ENCODE data around the gene SMIM36.
"Not testable (repeated sequence)": the region's sequence is repeated elsewhere in the genome, so short reads cannot be mapped to it uniquely, and the experiment has no call there.

SMIM36 gene

GRCh38 chr17:55433629-55434422, 77.4 kb downstream of the SMIM36 start:
- no peak for DNase-seq (ENCODE audit: low spot score)

GRCh38 chr17:55433029-55433628, 78.1 kb downstream of the SMIM36 start:
- no peak for DNase-seq (ENCODE audit: low spot score)

DNA sequence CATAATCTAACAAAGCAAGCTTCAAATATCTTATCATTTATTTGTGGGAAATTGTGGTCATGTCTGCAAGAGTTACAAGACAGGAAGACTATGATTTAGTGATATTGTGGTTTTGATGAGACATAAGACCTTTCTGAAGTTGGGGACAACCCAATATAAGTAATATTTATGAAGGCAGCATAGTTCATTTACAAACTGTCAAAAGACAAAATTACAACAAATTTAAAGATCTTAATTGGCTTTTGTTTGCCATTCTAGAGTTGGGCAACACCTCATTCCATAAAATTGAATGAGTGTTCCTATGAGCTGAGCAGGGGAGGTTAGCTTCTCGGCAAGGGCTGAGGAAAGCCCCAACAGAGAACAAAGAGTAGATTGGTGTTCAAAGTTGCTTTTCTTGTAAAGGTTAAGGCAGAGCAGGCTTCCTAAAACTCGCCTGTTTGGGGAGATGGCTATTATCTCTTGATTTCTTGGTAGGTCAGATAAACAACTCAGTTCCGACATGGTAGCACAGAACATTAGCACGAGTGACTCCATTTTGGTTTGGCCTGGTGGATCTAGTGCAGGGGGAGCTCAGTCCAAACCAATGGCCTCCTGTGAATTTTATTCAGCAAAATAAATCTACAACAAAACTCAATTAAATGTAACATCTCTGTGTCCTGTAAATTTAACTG, 78.8 kb downstream of the SMIM36 start:
- DNase-seq (ENCODE audit: low spot score): no peak

DNA sequence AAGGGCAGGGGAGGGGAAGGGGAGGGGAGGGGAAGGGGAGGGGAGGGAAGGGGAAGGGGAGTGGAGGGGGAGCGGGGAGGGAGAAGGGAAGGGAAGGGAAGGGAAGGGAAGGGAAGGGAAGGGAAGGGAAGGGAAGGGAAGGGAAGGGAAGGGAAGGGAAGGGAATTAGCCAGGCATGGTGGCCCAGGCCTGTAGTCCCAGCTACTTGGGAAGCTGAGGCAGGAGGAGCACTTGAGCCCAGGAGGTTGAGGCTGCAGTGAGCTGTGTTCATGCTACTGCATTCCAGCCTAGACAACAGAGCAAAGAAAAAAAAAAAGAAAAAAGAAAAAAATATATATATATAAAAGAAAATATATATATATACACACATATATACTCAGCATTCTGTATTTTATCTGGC, 79.3 kb downstream of the SMIM36 start:
- DNase-seq (ENCODE audit: low spot score): not testable (repeated sequence)

DNA sequence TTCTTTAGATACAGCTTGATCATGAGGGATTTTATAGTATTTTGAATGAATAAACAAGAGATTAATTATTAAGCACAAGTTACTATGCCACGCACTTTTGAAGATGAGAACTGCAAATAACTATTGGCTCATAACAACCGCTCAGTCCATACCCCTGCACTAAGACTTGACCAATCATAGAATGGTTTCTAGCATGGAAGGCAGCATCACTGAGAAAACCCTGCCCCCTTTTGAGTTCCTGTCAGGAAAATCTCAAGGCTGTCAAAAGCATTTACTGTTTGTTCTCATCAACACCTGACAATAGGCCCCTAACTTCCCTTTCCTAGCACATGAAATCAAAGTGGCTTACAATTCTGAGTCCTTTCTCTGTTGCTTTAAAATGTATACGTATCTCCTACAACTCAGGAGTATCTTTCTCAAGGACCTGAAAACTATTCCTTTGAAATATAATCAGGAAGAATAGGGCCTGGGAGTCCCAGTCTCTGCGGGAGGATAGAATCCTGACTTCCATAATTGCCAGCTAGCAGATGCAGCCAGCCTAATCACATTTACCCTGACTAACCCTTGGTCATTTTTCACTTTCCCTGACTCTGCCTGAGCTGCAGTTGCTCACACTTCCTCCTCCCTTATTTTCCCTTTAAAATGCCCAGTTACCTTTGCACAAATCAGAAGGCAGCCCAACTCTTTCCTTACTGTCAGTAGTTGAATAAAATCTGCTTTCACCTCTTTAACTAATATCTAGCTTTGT, 80.5 kb downstream of the SMIM36 start:
- DNase-seq (ENCODE audit: low spot score): peak; percentile 20

- no peak for DNase-seq (ENCODE audit: low spot score)
Measured at GRCh38 chr17:55427587-55427882, 83.7 kb downstream of the SMIM36 start.

GRCh38 chr17:55426851-55427586, 84.2 kb downstream of the SMIM36 start:
- no peak for DNase-seq (ENCODE audit: low spot score)

- peak; percentile 73 for DNase-seq (ENCODE audit: low spot score)
Measured at GRCh38 chr17:55424893-55425540, 86.2 kb downstream of the SMIM36 start.

GRCh38 chr17:55423535-55423934, 87.7 kb downstream of the SMIM36 start:
- DNase-seq (ENCODE audit: low spot score): no peak

DNA sequence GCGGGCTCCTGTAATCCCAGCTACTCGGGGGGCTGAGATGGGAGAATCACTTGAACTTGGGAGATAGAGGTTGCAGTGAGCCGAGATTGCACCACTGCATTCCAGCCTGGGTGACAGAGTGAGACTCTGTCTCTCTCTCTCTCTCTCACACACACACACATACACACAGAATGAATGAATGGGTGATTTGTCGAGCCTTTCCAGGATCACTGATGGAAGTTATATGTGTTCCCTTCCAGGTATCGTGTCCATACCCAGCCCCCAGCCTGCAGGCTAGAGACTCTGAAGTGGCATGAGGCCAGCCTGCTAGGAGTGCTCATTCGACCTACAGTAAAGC, 88.5 kb downstream of the SMIM36 start:
- DNase-seq (ENCODE audit: low spot score): not testable (repeated sequence)

GRCh38 chr17:55421179-55421934, 89.9 kb downstream of the SMIM36 start, which contains the start of gene MMD:
Gene MMD (minus strand): TSS chr17:55421835. CDS start chr17:55421695, 140 bp downstream.
- DNase-seq (ENCODE audit: low spot score): no peak

- DNase-seq (ENCODE audit: low spot score): peak; percentile 61
Measured at GRCh38 chr17:55420776-55421178, 90.5 kb downstream of the SMIM36 start.

GRCh38 chr17:55420067-55420775, 91.0 kb downstream of the SMIM36 start:
- peak; percentile 87 for DNase-seq (ENCODE audit: low spot score)

GRCh38 chr17:55418369-55419268, 92.6 kb downstream of the SMIM36 start:
- no peak for DNase-seq (ENCODE audit: low spot score)

GRCh38 chr17:55417411-55418268, 93.6 kb downstream of the SMIM36 start:
- DNase-seq (ENCODE audit: low spot score): no peak

DNA sequence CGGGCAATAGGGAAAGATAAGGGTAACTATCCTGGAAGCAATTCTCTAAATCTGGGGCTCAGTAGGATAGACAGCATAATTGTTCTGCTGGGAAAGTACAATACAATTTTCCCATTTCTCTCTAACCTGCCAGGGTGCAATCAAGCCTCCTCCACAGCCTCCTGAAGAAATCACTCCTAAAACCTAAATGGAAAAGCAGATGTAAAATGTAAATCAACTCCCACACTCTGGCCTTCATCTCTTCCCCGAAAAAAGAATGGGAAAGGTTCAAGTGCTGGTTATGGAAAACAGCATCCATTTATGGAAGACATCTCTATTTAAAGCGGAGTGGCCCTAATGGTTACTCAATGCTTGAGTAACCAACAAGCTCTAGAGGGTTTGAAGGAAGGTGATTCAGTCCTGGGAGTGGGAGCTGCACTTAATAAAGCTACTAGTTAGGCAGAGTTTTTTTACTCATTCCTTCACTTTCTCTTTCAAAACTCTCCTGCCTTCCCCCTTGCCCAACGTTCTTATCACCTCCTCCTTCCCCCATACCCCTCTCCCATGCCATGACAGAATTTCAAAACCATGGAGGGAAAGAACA, 94.7 kb downstream of the SMIM36 start:
- no peak for DNase-seq (ENCODE audit: low spot score)

GRCh38 chr17:55416000-55416399, 95.3 kb downstream of the SMIM36 start:
- DNase-seq (ENCODE audit: low spot score): no peak

DNA sequence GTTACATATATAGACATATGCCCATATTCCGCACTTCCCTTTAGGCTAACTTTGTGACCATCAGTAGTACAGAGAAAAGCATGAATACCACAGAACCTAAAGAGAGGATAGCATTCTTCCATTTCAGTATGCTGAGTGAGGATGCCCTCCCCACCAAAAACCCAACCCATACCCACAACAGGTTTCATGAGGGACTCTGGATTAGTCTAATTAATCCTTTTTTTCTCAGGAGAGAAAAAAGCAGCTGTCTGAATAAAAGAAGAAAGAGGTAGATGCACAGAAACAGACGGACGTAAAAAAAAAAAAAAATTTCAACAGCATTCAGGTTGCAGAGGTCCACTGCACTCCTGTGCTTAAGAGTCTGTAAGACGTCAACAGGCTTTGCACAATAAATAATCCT, 96.3 kb downstream of the SMIM36 start:
- DNase-seq (ENCODE audit: low spot score): no peak
